ENCODE measurements around the gene CSF1R. TPM values are rescaled to one million over a fixed set of nuclear protein-coding genes. Genes with fewer than 3 reads are reported as not detected.

CSF1R gene
- total RNA-seq, 1 experiment from 2014 or later: not detected

GRCh38 chr5:150080696-150081435 lies 5.5 kb downstream of the CSF1R start:
- in situ Hi-C loops (cut with HindIII; ENCODE audit: low pct_unique_long_range_greater_than_20kb, low sequenced_read_pairs): no loop called here
- DNase-seq (ENCODE audit: low read depth, low spot score): no peak

GRCh38 chr5:150079909-150080461 lies 6.4 kb downstream of the CSF1R start:
- in situ Hi-C loops (cut with HindIII; ENCODE audit: low pct_unique_long_range_greater_than_20kb, low sequenced_read_pairs): no loop called here

DNA sequence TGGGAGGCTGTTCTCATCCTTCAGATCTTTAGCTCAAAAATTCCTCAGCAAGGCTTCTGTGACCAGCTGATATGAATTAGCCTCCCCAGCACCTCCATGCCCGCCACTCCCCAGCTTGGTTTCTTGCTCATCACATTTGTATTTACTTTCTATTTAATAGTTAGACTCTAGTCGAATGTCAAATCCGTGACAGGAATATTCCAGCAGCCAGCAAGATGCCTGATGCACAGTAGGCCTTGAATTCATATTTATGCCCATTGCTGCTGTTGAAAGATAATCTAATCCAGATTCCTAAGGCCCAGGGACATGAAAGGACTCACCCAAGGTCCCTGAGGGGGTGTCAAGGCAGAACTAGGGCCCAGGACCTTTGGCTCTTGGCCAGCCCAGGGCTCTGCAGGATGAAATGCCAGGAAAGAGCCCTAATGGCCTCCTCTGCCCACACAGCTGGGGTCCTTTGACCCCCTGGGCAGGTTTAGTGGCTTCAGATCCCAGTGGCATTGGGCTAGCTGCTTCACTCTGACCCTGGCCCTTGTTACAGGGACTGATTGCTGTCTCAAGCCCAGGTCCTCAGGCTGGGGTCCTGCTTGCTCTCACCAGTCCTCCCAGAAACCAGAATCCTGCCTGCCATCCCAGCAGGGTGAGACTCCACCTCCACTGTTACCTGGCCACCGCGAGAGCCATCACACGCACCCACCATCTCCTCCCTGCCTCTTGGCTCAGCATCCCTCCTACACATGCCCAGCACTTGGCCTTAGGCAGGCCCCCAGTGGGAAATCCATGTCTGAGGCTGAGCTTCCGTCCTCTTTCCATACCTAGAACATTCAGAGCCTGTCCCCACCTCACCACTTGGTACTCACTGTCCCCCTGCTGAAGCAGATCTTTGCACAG lies 7.3 kb downstream of the CSF1R start:
- no peak for DNase-seq (ENCODE audit: low read depth, low spot score)
- in situ Hi-C loops (cut with HindIII; ENCODE audit: low pct_unique_long_range_greater_than_20kb, low sequenced_read_pairs): no loop called here

More at GRCh38 chr5:150079909-150080461, 6.4 kb downstream of the CSF1R start:
- no peak for DNase-seq (ENCODE audit: low read depth, low spot score)

DNA sequence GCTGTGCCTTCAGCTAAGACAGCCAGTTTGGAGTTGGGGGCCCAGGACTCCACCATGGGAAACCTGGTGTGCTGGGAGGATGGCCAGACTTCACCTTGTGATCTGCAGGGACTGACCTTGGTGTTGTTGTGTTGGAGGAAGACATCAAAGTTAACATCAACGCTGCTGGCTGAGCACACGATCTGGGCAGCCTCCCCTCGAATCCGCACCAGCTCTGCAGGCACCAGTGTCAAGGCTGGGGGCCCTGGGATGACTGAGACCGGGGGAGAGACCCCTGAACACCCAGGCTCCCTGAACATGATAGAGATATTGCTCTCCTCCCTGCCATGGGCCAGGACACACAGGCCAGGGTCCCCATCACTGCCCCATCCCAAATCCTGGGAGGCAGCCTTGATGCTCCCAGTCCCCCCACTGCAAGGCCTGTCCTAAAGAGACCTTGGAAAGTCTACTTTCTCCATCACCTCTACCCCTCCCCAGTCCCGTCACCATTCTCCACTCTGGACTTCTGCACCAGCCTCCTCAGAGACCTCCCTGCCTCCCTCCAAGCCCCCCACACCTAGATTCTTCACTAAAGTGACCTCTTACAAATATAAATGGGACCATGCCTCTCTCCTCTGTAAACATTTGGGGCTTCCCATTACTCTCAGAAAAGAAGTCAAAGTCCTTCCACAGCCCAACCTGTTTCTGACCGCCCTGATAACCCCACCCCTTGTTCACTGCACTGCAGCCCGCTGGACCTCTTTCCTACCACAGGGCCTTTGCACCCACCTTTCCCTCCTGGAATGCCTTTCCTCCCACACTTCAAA lies 8.2 kb downstream of the CSF1R start:
- no peak for DNase-seq (ENCODE audit: low read depth, low spot score)

GRCh38 chr5:150077060-150077459 lies 9.3 kb downstream of the CSF1R start:
- no peak for DNase-seq (ENCODE audit: low read depth, low spot score)
- in situ Hi-C loops (cut with HindIII; ENCODE audit: low pct_unique_long_range_greater_than_20kb, low sequenced_read_pairs): no loop called here

More for the DNA sequence above, 8.2 kb downstream of the CSF1R start:
- in situ Hi-C loops (cut with HindIII; ENCODE audit: low pct_unique_long_range_greater_than_20kb, low sequenced_read_pairs): no loop called here

DNA sequence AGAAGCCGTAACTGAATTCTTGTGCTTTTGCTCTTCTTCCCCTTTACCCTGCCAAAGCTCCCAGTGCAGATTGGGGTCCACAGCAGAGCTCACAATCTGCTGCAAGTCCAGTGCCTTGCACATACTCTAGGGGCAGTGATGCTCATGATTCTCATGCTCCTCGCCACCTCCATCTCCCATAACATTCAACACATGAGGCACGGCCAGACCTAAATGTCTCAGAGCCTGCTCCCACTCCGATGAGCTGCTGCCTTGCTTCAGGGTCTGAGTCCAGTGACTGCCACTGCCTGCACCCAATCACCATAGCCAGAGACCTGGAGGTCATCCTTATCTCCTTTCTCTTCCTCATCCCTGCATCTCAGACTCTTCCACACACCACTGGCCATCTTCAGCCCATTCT lies 10.5 kb downstream of the CSF1R start:
- in situ Hi-C loops (cut with HindIII; ENCODE audit: low pct_unique_long_range_greater_than_20kb, low sequenced_read_pairs): no loop called here
- DNase-seq (ENCODE audit: low read depth, low spot score): peak; percentile 16

GRCh38 chr5:150075233-150075632 lies 11.1 kb downstream of the CSF1R start:
- DNase-seq (ENCODE audit: low read depth, low spot score): no peak
- in situ Hi-C loops (cut with HindIII; ENCODE audit: low pct_unique_long_range_greater_than_20kb, low sequenced_read_pairs): no loop called here

DNA sequence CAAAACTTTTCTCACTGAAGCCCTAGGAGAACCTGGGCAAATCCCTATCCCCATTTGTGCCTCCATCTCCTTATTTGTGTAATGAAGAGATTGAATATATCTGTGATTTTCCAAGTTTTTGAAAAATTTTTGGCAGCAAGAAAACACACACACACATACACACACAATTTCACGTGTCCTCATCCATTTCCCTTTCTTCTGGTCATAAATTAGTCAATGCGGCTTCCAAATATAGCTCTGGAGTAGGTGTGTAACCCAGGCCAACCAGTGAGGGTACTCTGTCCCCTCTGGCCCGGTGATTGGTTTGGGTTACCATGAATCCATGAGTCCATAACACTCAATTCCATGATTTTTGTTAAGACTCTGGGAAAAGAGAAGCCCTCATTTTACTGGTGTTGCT lies 12.7 kb downstream of the CSF1R start:
- DNase-seq (ENCODE audit: low read depth, low spot score): no peak
- in situ Hi-C loops (cut with HindIII; ENCODE audit: low pct_unique_long_range_greater_than_20kb, low sequenced_read_pairs): no loop called here

DNA sequence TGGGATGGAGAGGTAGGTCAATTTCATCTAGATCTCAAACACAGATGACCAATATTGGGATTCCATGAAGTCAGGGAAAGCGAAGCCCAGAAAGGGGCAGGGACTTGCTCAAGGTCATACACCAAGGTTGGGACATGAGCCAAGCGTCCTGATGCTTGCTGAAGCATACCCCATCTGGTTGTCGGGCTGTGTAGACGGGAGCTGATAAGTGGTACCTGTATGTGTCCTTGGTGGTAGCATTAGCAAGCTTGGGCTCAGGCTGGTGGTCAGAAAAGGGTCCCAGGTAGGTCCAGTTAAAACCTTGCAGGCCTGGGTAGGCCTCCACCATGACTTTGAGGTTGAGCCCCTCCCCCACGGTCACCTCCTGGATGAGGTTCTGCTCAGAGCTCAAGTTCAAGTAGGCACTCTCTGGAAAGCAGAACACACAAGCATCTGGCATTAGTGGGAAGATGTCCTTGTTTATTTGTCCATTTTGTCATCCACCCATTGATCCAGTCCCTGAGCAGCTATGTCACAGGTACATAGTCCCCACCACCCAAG lies 13.2 kb downstream of the CSF1R start:
- DNase-seq (ENCODE audit: low read depth, low spot score): no peak
- in situ Hi-C loops (cut with HindIII; ENCODE audit: low pct_unique_long_range_greater_than_20kb, low sequenced_read_pairs): no loop called here

DNA sequence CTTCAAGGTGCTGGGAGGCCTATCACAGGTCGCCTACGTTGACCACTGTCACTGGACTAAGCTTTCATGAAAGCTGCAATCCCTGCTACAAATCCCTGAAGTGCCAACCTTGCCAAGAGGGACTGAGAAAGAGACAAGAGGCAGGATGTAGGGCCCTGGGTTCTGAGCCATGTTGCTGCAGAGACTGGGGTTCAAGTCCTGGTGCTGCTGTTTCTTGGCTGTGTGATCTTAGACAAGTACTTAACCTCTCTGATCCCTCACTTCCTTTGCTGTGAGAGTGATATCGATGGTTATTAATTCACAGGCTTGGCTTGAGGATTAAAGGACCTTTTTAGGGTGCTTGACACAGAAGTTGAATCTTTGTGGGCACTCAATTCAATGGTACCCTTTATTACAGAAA lies 15.5 kb downstream of the CSF1R start:
- in situ Hi-C loops (cut with HindIII; ENCODE audit: low pct_unique_long_range_greater_than_20kb, low sequenced_read_pairs): no loop called here
- no peak for DNase-seq (ENCODE audit: low read depth, low spot score)

DNA sequence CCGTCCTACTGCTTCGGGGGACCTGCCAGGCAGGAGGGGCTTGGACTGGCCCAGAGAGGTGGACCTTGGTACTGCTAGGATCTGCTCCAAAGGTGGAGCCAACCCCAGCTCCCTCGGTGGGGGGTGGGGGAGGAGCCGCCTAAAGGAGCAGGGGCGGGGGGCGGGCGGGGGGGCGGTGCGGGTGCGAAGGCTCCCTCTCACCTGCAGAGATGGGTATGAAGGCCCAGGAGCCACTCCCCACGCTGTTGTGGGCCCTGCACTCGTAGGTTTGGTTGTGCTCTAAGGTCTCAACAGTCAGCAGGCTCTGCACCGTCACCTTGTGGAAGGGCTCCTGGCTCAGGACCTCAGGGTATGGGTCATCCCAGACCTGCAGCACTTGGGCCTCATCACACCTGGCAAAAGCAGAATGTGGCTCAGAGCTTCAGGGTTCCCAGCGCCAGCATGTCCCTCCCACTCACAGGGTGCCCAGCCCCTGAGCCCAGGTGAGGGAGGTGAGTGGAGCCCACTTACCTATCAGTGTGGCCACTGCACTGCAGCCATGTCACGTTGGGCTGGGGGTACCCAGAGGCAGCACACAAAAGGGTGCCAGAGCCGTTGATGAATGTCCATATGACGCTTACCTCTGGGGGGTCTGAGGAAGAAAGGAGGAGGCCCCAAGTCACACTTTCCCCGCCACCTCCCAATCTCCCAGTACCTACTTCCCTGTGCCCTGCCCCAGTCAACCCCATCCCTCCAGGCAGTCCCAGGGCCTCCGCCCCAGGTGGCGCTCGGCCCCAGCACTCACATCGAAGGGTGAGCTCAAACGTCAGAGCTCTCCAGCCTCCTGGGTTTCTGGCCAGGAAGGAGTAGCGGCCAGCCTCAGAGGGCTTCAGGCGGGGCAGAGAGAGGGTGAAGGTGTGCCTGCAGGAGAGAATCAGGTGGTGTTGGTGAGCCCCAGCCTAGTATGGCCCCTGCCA lies 16.4 kb downstream of the CSF1R start:
- in situ Hi-C loops (cut with HindIII; ENCODE audit: low pct_unique_long_range_greater_than_20kb, low sequenced_read_pairs): no loop called here
- no peak for DNase-seq (ENCODE audit: low read depth, low spot score)

GRCh38 chr5:150068961-150069645 lies 17.3 kb downstream of the CSF1R start:
- in situ Hi-C loops (cut with HindIII; ENCODE audit: low pct_unique_long_range_greater_than_20kb, low sequenced_read_pairs): no loop called here
- no peak for DNase-seq (ENCODE audit: low read depth, low spot score)

GRCh38 chr5:150068472-150068871 lies 17.9 kb downstream of the CSF1R start:
- in situ Hi-C loops (cut with HindIII; ENCODE audit: low pct_unique_long_range_greater_than_20kb, low sequenced_read_pairs): no loop called here
- DNase-seq (ENCODE audit: low read depth, low spot score): no peak

DNA sequence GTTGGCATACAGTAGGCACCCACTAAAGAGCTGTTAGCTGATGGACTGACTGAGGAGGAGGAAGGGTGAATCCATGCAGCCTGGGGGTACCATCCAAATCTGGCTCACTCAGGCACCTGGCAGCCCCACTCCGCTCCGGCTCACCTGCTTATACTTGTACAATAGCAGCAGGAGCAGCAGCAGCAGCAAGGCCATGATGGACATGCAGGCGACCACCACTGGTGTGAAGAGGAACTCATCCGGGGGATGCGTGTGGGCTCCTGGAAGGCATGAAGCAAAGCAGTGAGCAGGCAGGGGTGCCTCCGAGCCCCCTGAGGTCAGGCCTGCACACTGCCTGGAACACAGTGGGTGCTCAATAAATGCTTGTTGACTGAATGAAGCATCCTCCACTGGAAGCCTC lies 18.3 kb downstream of the CSF1R start:
- DNase-seq (ENCODE audit: low read depth, low spot score): no peak
- in situ Hi-C loops (cut with HindIII; ENCODE audit: low pct_unique_long_range_greater_than_20kb, low sequenced_read_pairs): no loop called here

GRCh38 chr5:150067405-150067960 lies 18.9 kb downstream of the CSF1R start:
- in situ Hi-C loops (cut with HindIII; ENCODE audit: low pct_unique_long_range_greater_than_20kb, low sequenced_read_pairs): no loop called here
- no peak for DNase-seq (ENCODE audit: low read depth, low spot score)

DNA sequence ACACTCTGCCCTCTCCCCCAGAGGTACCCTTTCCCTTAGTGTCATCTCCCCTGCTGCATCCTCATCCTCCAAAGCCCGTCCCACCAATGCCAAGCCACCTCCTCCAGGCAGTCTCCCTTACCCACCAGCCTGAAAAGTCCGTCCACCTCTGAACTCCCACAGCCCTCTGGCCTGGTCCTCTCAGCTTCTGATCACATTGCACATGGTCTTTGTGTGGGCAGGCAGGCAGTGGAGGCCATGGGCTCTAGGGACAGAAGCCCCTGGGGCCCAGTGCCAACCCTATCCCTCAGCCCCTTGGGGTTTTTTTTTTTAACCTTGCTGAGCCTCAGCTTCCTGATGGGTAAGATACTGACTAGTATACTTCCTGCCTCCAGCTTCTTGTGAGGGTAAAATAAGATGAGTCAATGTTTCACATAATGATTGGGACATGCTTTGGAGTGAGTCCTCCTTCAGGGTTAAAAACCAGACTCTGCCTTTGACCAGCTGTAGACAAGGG lies 19.4 kb downstream of the CSF1R start:
- no peak for DNase-seq (ENCODE audit: low read depth, low spot score)
- in situ Hi-C loops (cut with HindIII; ENCODE audit: low pct_unique_long_range_greater_than_20kb, low sequenced_read_pairs): no loop called here
